Esophagus squamous epithelium (tissue), 4 donors: ENCODE data around the gene RCOR3.

ENCODE experiments used
- CTCF ChIP-seq, 6 experiments: fragments of 450-650 bp in 4 of 6; fragments of 200-600 bp in 2 of 6; sonication (generic) in 2 of 6; IDR thresholded peaks; one replicate each; pipeline ENCODE4 v1.5.1; 2016 to 2019; ENCODE audit warnings: antibody characterized with exemption in 6 of 6, mild to moderate bottlenecking in 4 of 6, moderate library complexity in 4 of 6
- POLR2A ChIP-seq, 4 donors: fragments of 450-650 bp; IDR thresholded peaks; one replicate each; pipeline ENCODE4 v1.6.1; 2017; ENCODE audit warnings: antibody characterized with exemption in 4 of 4, mild to moderate bottlenecking in 4 of 4, moderate library complexity in 3 of 4

GRCh38 chr1:211259638-211260126, 516 bp downstream of the RCOR3 start:
- TF ChIP-seq CTCF (IDR thresholded peaks at IDR 0.05) (no peak), POLR2A (IDR thresholded peaks at IDR 0.05) (no peak)
